ENCODE measurements around the gene SMAD9.
A peak's percentile ranks its signal among the peaks of the same experiment; 100 is the strongest.

The SMAD9 gene

GRCh38 chr13:36919833-36920615 is at the start of gene SMAD9:
TSS of gene SMAD9 (minus strand) at chr13:36920238. CDS start at chr13:36879689, 40,549 bp downstream.
- DNase-seq = peak; percentile 61

GRCh38 chr13:36966404-36966803 is 46.4 kb upstream of the SMAD9 start:
- DNase-seq = no peak

GRCh38 chr13:36965767-36966166 is 45.7 kb upstream of the SMAD9 start:
- DNase-seq = no peak

- DNase-seq = no peak
Measured at GRCh38 chr13:36959456-36960116, 39.5 kb upstream of the SMAD9 start.

- DNase-seq = no peak
Measured at GRCh38 chr13:36954542-36954941, 34.5 kb upstream of the SMAD9 start.

- DNase-seq = no peak
Measured at GRCh38 chr13:36950920-36951319, 30.9 kb upstream of the SMAD9 start.

- DNase-seq = no peak
Measured at GRCh38 chr13:36950330-36950729, 30.3 kb upstream of the SMAD9 start.

GRCh38 chr13:36945078-36945477 is 25.0 kb upstream of the SMAD9 start:
- DNase-seq = no peak

- no peak for DNase-seq
Measured at GRCh38 chr13:36925603-36926002, 5.6 kb upstream of the SMAD9 start.

GRCh38 chr13:36924001-36924400 is 4.0 kb upstream of the SMAD9 start:
- no peak for DNase-seq

GRCh38 chr13:36921631-36922301 is 1.7 kb upstream of the SMAD9 start:
- no peak for DNase-seq

GRCh38 chr13:36920616-36921185 is 663 bp upstream of the SMAD9 start:
- no peak for DNase-seq

GRCh38 chr13:36919171-36919832 is 736 bp downstream of the SMAD9 start:
- peak; percentile 73 for DNase-seq

- DNase-seq = peak; percentile 40
Measured at GRCh38 chr13:36918246-36919131, 1.5 kb downstream of the SMAD9 start.

- DNase-seq = no peak
Measured at GRCh38 chr13:36917311-36917710, 2.7 kb downstream of the SMAD9 start.

- no peak for DNase-seq
Measured at GRCh38 chr13:36915896-36916640, 4.0 kb downstream of the SMAD9 start.

- no peak for DNase-seq
Measured at GRCh38 chr13:36915106-36915505, 4.9 kb downstream of the SMAD9 start.

- no peak for DNase-seq
Measured at GRCh38 chr13:36914648-36915047, 5.4 kb downstream of the SMAD9 start.

GRCh38 chr13:36913463-36913862 is 6.6 kb downstream of the SMAD9 start:
- DNase-seq = peak; percentile 86

- no peak for DNase-seq
Measured at GRCh38 chr13:36912973-36913372, 7.1 kb downstream of the SMAD9 start.

- no peak for DNase-seq
Measured at GRCh38 chr13:36912369-36912768, 7.7 kb downstream of the SMAD9 start.

Measured in NCI-H748 treated with DMSO at 0.1 percent for 48 hours (cell line).